Naive thymus-derived CD8-positive, alpha-beta T cell (primary cell): ENCODE data around the gene CCDC177. TPM values are rescaled to one million over a fixed set of nuclear protein-coding genes. Genes with fewer than 3 reads are reported as not detected.
A peak's percentile ranks its signal among the peaks of the same experiment; 100 is the strongest.

Experiments used
- ATAC-seq, 2 donors: fragments of 150-1000 bp; cut with Tn5 transposase in 1 of 2; sonication (Bioruptor Pico), chemical (Tn5 transposase) in 1 of 2; 1 replicate in 1 of 2; 2 replicates in 1 of 2; pipeline ENCODE4 v1.10.0; 2021; ENCODE audit warnings: mild to moderate bottlenecking in 2 of 2, moderate library complexity in 2 of 2
- POLR2A ChIA-PET: fragments of 350-600 bp; sonication (Branson Sonifier 250); formaldehyde crosslinking; loops from one replicate; lab custom pipeline; 2021; ENCODE audit warnings: antibody characterized with exemption; lab: Charles Lee
- DNase-seq, 10 donors: peaks; one replicate each; pipeline versions ENCODE4 v3.0.0 to v3.0.0-alpha.2; 2020 to 2022
- H3K27ac Mint-ChIP-seq, 10 donors: one replicate each; pipeline ENCODE4 v1.8.0; 2020 to 2022; ENCODE audit warnings: mild to moderate bottlenecking in 10 of 10, mixed read lengths in 10 of 10, moderate library complexity in 4 of 10, inconsistent platforms in 1 of 10
- H3K27me3 Mint-ChIP-seq, 5 donors: one replicate each; pipeline ENCODE4 v1.8.0; 2021 to 2022; ENCODE audit warnings: mixed read lengths in 5 of 5
- H3K36me3 Mint-ChIP-seq, 3 donors: one replicate each; pipeline ENCODE4 v1.8.0; 2020 to 2022; ENCODE audit warnings: mixed read lengths in 3 of 3, mild to moderate bottlenecking in 2 of 3, inconsistent platforms in 1 of 3
- H3K4me1 Mint-ChIP-seq, 4 donors: one replicate each; pipeline ENCODE4 v1.8.0; 2021 to 2022; ENCODE audit warnings: mixed read lengths in 4 of 4
- H3K4me3 Mint-ChIP-seq, 10 donors: one replicate each; pipeline ENCODE4 v1.8.0; 2020 to 2022; ENCODE audit warnings: mild to moderate bottlenecking in 10 of 10, mixed read lengths in 10 of 10, moderate library complexity in 6 of 10, inconsistent platforms in 1 of 10
- H3K9me3 Mint-ChIP-seq, 9 donors: one replicate each; pipeline ENCODE4 v1.8.0; 2020 to 2022; ENCODE audit warnings: mixed read lengths in 9 of 9, mild to moderate bottlenecking in 3 of 9, inconsistent platforms in 1 of 9, moderate library complexity in 1 of 9
- polyA plus RNA-seq, 3 donors: library from polyadenylated mRNA; unstranded; fragments of 300-500 nt; fragmentation: Illumina TruSeq; gene quantifications; one replicate each; pipeline ENCODE4 v1.2.3, GENCODE V29; 2021
- total RNA-seq, 8 experiments: library from RNA in 2 of 8; stranded (reverse) in 2 of 8; gene quantifications; one replicate each; pipeline ENCODE4 v1.2.3 and lab custom pipeline; 2021 to 2026

The CCDC177 gene
- total and polyA plus RNA-seq, 5 experiments from 2014 or later: not detected

DNA sequence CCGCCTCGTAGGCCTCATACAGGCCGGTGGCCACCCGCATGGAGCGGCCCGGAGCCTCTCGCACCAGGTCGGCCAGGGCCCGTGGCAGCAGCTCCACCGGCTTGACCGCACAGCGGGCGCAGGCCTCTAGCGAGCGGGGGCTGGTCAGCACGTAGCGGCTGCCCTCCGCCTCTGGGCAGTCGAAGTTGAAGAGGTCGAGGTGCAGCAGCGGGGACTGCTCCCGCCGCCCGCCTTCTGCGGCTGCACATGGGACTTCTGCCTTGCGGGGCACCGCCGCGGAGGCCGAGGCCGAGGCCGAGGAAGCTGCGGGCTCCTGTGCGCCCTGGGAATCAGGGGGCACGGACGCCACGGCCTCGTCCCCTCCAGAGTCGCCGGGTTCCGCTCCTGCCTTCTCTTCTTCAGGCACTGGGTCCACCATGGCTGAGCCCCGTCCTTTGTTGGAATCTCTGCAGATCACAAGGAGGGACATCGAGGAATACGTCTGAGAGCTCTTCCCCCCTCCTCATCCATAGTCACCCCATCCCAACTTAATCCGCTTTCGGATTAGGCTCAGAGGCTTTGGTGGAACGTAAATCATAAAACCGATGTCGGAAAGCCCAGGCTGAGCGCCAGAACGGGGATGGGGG is 1.4 kb downstream of the CCDC177 start:
- Mint-ChIP-seq H3K9me3 (no peaks in the 10 kb centered on the region), H3K4me1 (peaks cover 8 to 15% (median 14%) of the 10 kb centered on the region in 4 donors), H3K27me3 (peaks cover 28 to 70% (median 51%) of the 10 kb centered on the region in 5 donors), H3K36me3 (no peaks in the 10 kb centered on the region), H3K27ac (peak overlapping the region in 1 of 10 donors; percentile 56), H3K4me3 (peak overlapping the region; percentile 59 to 94 (median 80))
- ATAC-seq: no peak
- no peak for DNase-seq
- POLR2A ChIA-PET: interaction anchor here (0.7 kb wide), 1 partner anchor 193 kb away, joined by 3 read pairs; no protein-coding TSS in a partner anchor

DNA sequence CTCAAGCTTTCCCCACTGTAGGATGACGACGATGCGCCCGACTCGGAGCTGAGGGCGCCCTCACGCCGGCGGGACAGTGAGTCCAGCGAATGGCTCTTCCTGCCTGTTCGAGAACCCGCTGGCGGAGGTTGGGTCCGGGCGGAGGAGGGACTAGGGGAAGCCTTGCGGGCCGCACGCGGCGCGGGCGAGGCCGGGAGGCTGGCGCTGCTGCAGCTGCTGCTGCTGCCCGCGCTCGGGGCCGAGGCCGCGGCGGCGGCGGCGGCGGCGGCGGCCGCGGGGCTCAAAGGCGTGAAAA is 1.9 kb downstream of the CCDC177 start:
- Mint-ChIP-seq H3K9me3 (no peaks in the 10 kb centered on the region), H3K4me3 (peak overlapping the region in 5 of 10 donors; percentile 30 to 78 (median 50)), H3K27me3 (peaks cover 32 to 75% (median 56%) of the 10 kb centered on the region in 5 donors), H3K27ac (no peak overlapping the region), H3K4me1 (peaks cover 8 to 15% (median 14%) of the 10 kb centered on the region in 4 donors), H3K36me3 (no peaks in the 10 kb centered on the region)
- POLR2A ChIA-PET: no interaction called here
- ATAC-seq (no peak), DNase-seq (no peak)

DNA sequence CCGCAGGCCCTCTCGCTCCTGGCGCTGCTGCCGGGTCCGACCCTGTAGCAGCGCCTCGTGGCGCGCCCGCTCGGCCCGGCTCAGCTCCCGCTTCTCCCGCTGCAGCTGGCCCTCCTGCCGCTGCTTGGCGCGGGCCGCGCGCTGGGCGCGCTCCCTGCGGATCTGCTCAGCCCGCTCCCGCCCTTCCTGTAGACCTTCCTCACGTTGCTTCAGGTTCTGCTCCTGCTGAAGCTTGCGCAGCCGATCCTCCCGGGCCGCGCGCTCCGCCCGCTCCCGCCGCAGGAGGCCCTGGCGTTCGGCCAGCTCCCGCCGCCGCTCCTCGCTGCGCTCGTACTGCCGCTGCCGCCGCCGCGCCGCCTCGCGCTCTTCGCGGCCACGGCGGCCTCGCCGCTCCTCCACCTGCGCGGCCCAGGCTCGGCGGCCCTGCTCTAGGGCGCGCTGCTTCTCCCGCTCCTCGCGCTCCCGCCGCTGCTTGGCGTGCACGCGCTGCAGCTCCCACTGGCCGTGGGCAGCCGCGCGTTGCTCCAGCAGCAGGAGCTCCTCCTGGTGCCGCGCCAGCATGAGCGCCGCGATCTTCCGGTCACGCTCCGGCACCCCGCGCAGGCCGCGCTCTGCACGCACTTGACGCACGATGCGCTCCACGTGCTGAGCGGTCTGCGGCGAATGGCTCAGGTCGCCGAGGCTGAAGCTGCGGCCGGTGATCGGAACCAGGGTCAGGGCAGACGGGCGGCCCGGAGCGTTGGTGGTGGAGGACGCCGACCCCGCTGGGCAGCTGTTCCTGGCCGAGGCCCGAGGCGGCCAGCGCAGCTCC is 2.4 kb downstream of the CCDC177 start:
- no peaks in the 10 kb centered on the region for H3K36me3 Mint-ChIP-seq
- no peak for ATAC-seq
- H3K4me3 Mint-ChIP-seq: peak overlapping the region in 5 of 10 donors; percentile 30 to 78 (median 61)
- H3K27me3 Mint-ChIP-seq: peaks cover 38 to 79% (median 61%) of the 10 kb centered on the region in 5 donors
- no peak overlapping the region for H3K27ac Mint-ChIP-seq
- H3K9me3 Mint-ChIP-seq: no peaks in the 10 kb centered on the region
- POLR2A ChIA-PET: no interaction called here
- H3K4me1 Mint-ChIP-seq: peaks cover 8 to 15% (median 14%) of the 10 kb centered on the region in 4 donors
- DNase-seq: no peak

DNA sequence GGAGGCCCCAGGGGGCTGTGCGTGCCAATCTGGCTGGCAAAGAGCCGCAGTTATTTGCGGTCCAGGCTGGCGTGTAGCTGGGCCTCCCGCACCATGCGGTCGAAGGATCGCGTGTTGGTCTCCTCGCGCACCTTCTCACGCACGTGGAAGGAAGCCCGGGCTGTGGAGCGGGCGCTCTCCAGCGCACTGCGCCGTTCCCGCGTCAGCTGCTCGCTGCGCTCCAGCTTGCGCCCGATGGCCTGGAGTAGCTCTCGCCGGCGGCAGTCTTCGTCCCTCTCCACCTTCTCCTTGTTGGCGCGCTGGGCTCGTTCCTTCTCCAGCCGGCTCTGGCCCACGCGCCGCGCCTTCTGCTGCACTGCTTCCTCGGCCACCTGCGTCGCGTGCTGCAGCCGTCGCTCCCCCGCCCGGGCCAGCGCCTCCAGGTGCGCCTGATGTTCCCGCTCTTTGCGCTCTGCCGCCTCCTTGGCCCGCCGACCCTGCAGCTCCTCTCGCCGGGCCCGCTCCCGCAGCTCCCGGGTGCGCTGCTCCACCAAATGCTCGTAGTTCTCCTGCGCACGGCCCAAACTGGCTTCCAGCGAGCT is 3.1 kb downstream of the CCDC177 start:
- no peak for ATAC-seq
- Mint-ChIP-seq H3K4me1 (peaks cover 8 to 15% (median 14%) of the 10 kb centered on the region in 4 donors), H3K9me3 (no peaks in the 10 kb centered on the region), H3K27ac (no peak overlapping the region), H3K27me3 (peaks cover 34 to 80% (median 61%) of the 10 kb centered on the region in 5 donors), H3K36me3 (no peaks in the 10 kb centered on the region), H3K4me3 (peak overlapping the region in 5 of 10 donors; percentile 14 to 61 (median 45))
- POLR2A ChIA-PET: no interaction called here
- no peak for DNase-seq

DNA sequence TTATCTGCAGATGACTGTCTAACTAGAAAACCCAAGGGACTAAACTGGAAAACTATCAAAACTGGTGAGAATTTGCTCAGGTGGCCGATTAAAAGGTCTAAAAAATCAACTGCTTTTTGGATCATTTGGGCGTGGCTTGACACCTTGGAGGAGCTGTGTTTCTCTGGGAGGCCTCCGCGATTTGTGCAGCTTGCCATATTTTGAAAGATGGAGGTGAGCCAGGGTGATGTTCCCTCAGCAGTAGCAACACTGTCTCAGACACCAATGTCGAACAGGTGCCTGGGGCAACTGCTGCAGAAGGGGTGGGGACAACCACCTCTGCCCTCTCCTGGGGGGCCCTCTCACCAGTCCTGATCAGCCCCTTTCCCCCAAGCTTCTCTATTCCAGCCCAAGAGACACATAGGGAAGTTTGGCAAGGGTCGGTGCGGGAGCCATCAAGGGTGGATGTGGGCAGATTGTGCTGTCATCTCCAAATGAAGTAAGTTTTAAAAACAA is 3.8 kb downstream of the CCDC177 start:
- Mint-ChIP-seq H3K4me3 (peak overlapping the region in 8 of 10 donors; percentile 18 to 54 (median 46)), H3K36me3 (no peaks in the 10 kb centered on the region), H3K27me3 (peaks cover 28 to 80% (median 60%) of the 10 kb centered on the region in 5 donors), H3K9me3 (no peaks in the 10 kb centered on the region), H3K4me1 (peaks cover 8 to 15% (median 14%) of the 10 kb centered on the region in 4 donors), H3K27ac (no peak overlapping the region)
- ATAC-seq (no peak), DNase-seq (no peak)
- POLR2A ChIA-PET: no interaction called here

DNA sequence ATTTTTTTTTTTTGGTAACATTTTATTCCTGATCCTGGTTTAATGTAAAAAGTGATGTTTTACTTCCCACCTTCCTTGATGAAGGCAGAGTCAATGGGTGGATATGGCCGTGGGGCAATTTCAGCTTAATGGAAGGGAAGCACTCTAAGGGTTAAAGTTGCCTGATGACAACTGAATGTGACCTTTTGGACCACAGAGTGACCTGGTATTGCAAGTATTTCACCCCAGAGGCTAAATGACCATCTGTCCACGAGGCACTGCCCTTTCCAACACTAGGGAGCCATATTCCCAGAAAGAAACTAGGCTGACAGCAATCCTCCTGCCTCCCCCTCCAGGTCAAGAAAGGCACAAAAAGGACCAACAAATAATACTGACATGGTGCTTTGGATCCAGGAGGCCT is 4.8 kb downstream of the CCDC177 start:
- H3K27me3 Mint-ChIP-seq: peaks cover 28 to 80% (median 59%) of the 10 kb centered on the region in 5 donors
- no peak for DNase-seq
- H3K4me1 Mint-ChIP-seq: peaks cover 8 to 15% (median 14%) of the 10 kb centered on the region in 4 donors
- peak overlapping the region in 3 of 10 donors; percentile 33 to 48 (median 39) for H3K4me3 Mint-ChIP-seq
- no peaks in the 10 kb centered on the region for H3K36me3 Mint-ChIP-seq
- no peak overlapping the region for H3K27ac Mint-ChIP-seq
- POLR2A ChIA-PET: no interaction called here
- ATAC-seq: no peak
- H3K9me3 Mint-ChIP-seq: no peaks in the 10 kb centered on the region

DNA sequence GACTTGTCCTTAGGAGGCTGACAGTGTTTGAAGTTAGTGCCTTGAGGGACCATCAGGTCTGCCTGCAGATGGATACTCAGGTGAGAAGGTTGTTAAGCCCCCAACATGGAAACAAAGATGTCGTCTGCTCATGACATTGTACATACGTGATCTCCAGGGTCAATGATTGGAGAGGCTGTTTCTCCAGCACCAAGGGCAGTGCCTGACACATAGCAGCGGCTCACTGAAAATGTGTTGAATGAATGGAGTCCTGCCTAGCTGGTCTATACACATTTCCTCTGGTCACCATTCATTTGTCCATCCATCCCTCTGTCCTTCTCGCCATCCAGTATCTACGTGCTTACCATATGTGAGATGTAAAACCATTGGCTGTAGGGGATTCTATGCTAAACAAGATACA is 7.1 kb downstream of the CCDC177 start:
- peaks cover 31 to 78% (median 57%) of the 10 kb centered on the region in 5 donors for H3K27me3 Mint-ChIP-seq
- H3K4me1 Mint-ChIP-seq: peaks cover 0 to 5% (median under 1%) of the 10 kb centered on the region in 4 donors
- no peaks in the 10 kb centered on the region for H3K9me3 Mint-ChIP-seq
- DNase-seq: no peak
- H3K27ac Mint-ChIP-seq: no peak overlapping the region
- no peak overlapping the region for H3K4me3 Mint-ChIP-seq
- ATAC-seq: no peak
- H3K36me3 Mint-ChIP-seq: no peaks in the 10 kb centered on the region
- POLR2A ChIA-PET: no interaction called here

DNA sequence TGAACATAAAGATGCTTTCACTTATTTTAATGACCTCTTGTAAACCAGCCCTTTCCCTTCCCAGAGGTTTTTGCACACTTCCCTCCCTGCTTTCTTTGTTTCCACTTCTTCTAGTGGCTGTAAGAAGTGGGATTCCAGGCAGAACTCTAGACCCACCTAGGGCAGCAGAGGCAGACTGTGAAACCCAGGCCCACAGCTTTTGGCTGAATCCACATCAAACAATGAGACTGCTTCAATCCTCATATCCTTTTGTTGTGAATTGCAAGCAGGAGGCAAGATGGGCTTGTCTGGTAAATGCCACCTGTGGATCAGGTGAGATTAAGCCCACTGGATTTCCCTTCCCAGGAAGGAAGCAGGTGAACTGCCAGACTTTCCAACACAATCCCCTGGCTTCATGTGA is 12.8 kb downstream of the CCDC177 start:
- Mint-ChIP-seq H3K27ac (no peak overlapping the region), H3K4me1 (no peaks in the 10 kb centered on the region), H3K27me3 (peaks cover 19 to 81% (median 44%) of the 10 kb centered on the region in 5 donors), H3K36me3 (no peaks in the 10 kb centered on the region), H3K4me3 (no peak overlapping the region), H3K9me3 (no peaks in the 10 kb centered on the region)
- no peak for DNase-seq
- ATAC-seq: no peak
- POLR2A ChIA-PET: no interaction called here

DNA sequence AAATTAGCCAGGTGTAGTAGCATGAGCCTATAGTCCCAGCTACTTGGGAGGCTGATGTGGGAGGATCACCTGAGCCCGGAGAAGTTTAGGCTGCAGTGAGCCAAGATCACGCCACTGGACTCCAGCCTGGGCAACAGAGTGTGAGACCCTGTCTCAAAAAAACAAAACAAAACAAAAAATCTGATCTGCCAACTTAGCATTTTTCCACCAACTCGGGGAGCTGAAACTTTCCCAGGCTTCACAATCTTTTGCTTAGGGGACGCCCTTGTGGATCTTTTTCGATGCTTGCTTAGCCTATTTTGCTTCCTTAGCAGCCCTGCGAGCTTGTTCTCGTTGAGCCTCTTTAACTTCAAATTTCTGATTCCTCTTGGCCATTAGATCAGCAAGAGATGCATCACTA is 13.8 kb downstream of the CCDC177 start:
- POLR2A ChIA-PET: no interaction called here
- Mint-ChIP-seq H3K4me3 (no peak overlapping the region), H3K9me3 (no peaks in the 10 kb centered on the region), H3K36me3 (no peaks in the 10 kb centered on the region), H3K4me1 (no peaks in the 10 kb centered on the region), H3K27ac (no peak overlapping the region), H3K27me3 (peaks cover 19 to 70% (median 39%) of the 10 kb centered on the region in 5 donors)
- ATAC-seq (no peak), DNase-seq (no peak)

DNA sequence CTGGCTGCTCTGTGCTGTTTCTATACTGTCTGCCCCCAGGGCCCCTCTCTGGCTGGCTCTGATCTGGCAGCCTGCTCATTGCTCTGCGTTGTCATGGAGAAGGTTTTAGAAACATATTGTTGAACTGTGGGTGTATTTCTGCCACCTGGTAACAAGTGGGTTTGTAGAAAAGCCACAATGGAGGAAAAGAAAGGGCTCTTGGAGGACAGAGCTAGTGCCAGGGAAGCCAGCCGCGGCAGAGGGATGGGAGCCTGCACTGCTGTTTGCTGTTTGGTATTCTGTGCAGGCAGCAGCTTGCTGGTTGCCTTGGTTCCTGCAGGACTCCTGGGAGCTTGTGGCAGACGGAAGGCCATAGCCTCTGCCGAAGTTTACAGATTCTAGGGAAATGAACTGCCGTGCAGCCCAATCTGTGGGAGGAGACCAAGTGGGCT is 15.1 kb downstream of the CCDC177 start:
- Mint-ChIP-seq H3K27me3 (peaks cover 12 to 58% (median 32%) of the 10 kb centered on the region in 5 donors), H3K4me1 (no peaks in the 10 kb centered on the region), H3K36me3 (no peaks in the 10 kb centered on the region), H3K4me3 (no peak overlapping the region), H3K9me3 (no peaks in the 10 kb centered on the region), H3K27ac (peak overlapping the region in 2 of 10 donors; percentile 14 to 34)
- POLR2A ChIA-PET: no interaction called here
- DNase-seq (no peak), ATAC-seq (no peak)

DNA sequence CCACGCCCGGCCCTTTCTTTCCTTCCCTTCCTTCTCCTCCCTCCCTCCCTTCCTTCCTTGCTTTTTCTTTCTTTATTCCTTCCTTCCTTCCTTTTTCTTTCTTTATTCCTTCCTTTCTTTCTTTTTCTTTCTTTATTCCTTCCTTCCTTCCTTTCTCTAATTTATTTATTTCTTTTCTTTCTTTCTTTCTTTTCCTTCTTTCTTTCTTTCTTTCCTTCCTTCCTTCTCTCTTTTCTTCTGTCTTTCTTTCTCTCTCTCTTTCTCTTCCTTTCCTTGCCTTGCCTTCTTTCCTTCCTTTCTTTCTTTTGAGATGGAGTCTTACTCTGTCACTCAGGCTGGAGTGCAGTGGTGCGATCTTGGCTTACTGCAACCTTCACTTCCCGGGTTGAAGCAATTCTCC is 15.9 kb downstream of the CCDC177 start:
- DNase-seq (no peak), ATAC-seq (no peak)
- Mint-ChIP-seq H3K4me3 (no peak overlapping the region), H3K4me1 (no peaks in the 10 kb centered on the region), H3K27me3 (peaks cover 9 to 59% (median 32%) of the 10 kb centered on the region in 5 donors), H3K36me3 (no peaks in the 10 kb centered on the region), H3K9me3 (no peaks in the 10 kb centered on the region), H3K27ac (peak overlapping the region in 1 of 10 donors; percentile 17)
- POLR2A ChIA-PET: no interaction called here

DNA sequence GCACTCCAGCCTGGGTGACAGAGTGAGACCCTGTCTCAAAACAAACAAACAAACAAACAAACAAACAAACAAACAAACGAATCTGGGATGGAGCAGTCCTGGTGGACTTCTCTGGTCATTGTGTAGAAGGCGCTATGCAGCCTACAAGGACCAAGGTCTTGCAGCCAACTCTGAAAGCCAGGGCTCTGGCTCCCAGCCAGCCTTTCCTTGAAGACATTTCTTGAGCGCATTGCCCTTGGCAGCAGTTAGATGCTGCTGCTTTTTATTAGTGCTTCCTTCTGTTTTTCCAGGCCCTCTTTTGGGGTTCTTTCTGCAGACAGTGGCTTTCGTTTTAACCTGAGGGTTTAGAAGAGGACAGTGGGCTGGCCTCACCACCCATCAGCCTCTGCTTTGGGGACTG is 20.2 kb downstream of the CCDC177 start:
- H3K9me3 Mint-ChIP-seq: no peaks in the 10 kb centered on the region
- peaks cover 18 to 53% (median 32%) of the 10 kb centered on the region in 5 donors for H3K27me3 Mint-ChIP-seq
- no peaks in the 10 kb centered on the region for H3K4me1 Mint-ChIP-seq
- DNase-seq (no peak), ATAC-seq (no peak)
- H3K4me3 Mint-ChIP-seq: no peak overlapping the region
- POLR2A ChIA-PET: no interaction called here
- H3K27ac Mint-ChIP-seq: no peak overlapping the region
- H3K36me3 Mint-ChIP-seq: no peaks in the 10 kb centered on the region

DNA sequence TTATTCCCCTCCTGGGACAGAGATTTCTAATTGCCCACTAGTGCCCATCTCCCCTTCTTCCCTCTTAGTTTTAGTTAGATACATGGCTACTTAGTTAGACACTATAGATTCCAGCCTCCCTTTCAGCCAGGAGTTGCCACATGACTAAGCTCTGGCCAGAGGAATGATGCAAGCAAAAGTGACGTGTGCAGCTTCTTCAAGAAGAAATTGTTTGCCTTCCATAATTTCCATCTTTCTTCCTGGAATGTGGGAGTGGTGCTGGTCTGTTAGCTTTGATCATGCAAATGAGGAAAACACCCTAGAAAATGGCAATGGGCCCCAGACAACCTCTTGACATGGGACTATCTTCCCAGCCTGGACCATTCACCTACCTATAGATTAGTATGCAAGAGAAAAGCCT is 21.4 kb downstream of the CCDC177 start:
- peaks cover 16 to 43% (median 28%) of the 10 kb centered on the region in 5 donors for H3K27me3 Mint-ChIP-seq
- H3K36me3 Mint-ChIP-seq: no peaks in the 10 kb centered on the region
- H3K4me3 Mint-ChIP-seq: no peak overlapping the region
- H3K9me3 Mint-ChIP-seq: no peaks in the 10 kb centered on the region
- H3K4me1 Mint-ChIP-seq: no peaks in the 10 kb centered on the region
- H3K27ac Mint-ChIP-seq: no peak overlapping the region
- ATAC-seq (no peak), DNase-seq (no peak)
- POLR2A ChIA-PET: no interaction called here
